ENCODE results near the gene CDC42SE2. TPM values are rescaled to one million over a fixed set of nuclear protein-coding genes. Genes with fewer than 3 reads are reported as not detected.

The CDC42SE2 gene
- total and polyA plus RNA-seq, 2 of the 4 experiments (the other 2 are of a cell fraction), result 12.5 to 19.4 TPM

DNA sequence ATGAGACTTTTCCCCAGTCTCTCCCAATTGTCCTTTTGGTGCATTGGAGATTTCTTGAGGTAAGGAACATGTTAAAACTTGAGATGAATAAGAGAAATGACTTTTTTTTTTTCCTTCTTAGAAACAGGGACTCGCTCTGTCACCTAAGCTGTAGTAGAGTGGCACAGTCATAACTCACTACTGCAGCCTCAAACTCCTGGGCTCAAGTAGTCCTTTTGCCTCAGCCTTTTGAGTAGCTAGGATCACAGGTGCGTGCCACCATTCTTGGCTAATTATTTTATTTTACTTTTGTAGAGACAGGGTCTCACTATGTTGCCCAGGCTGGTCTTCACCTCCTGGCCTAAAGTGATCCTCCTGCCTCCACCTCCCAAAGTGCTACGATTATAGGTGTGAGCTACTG is 25.9 kb downstream of the CDC42SE2 start:
- H4K91ac ChIP-seq (ENCODE audit: insufficient read depth, low read depth, low read length), result no peak overlapping the region
- H3K14ac ChIP-seq (replicated peaks; ENCODE audit: low read depth, low read length), result no peak overlapping the region
- no peak overlapping the region for H2BK15ac ChIP-seq (ENCODE audit: low read depth, low read length)
- WGBS, 2 experiments (ENCODE audit: extremely low coverage in 2 of 2, insufficient read length in 1 of 2), result no CpG with 5 or more reads among the region's 3 CpGs
- no peak overlapping the region for H4K5ac ChIP-seq (ENCODE audit: low read depth, low read length)
- peaks cover 26 to 60% of the 10 kb centered on the region in 2 experiments for H3K79me1 ChIP-seq (ENCODE audit: low read depth in 1 of 2, low read length in 2 of 2)
- intact Hi-C loops (cut with micrococcal nuclease), result no loop called here
- no peaks in the 10 kb centered on the region for H3K9me3 ChIP-seq (ENCODE audit: control insufficient read depth, insufficient read depth, low read length)
- no TSS peak for BruUV-seq (replicated peaks)
- H3K27me3 ChIP-seq (ENCODE audit: control insufficient read depth, insufficient read depth, low read length), result no peaks in the 10 kb centered on the region
- H3K56ac ChIP-seq (ENCODE audit: extremely low read depth, insufficient read depth, low read length), result no peak overlapping the region
- no peak overlapping the region for H2AK5ac ChIP-seq (ENCODE audit: low read depth, low read length)
- no peak overlapping the region for H3K4me3 ChIP-seq (ENCODE audit: insufficient read depth, low read depth, low read length)
- peaks cover 4% of the 10 kb centered on the region for H4K20me1 ChIP-seq (ENCODE audit: insufficient read depth, low read length)
- 0 out of 2 replicates have a peak, but pooled peaks cover 3% of the 10 kb centered on the region for H3K9me1 ChIP-seq (ENCODE audit: insufficient read depth, low read length)
- ATAC-seq (ENCODE audit: low read depth), result no peak
- no peak overlapping the region for H2BK120ac ChIP-seq (ENCODE audit: low read depth, low read length)
- no peak overlapping the region for H2AFZ ChIP-seq (replicated peaks; ENCODE audit: low read length, poor library complexity)
- no peak overlapping the region for H3K23ac ChIP-seq (ENCODE audit: low read depth, low read length)
- DNase-seq, result no peak
- H3K18ac ChIP-seq (ENCODE audit: low read depth, low read length), result no peak overlapping the region
- H4K8ac ChIP-seq (ENCODE audit: low read depth in 2 of 2, low read length in 2 of 2), result no peak overlapping the region
- ChIA-PET CTCF (interaction anchor here (0.6 kb wide), 1 partner anchor 68 kb away, joined by 3 read pairs; no protein-coding TSS in a partner anchor), POLR2A (ENCODE audit: unreplicated experiment) (no interaction called here)
- no peak for TF ChIP-seq CHD1 (IDR thresholded peaks at IDR 0.05; ENCODE audit: low read depth, low read length)
- TF ChIP-seq RAD21 (IDR thresholded peaks at IDR 0.05; ENCODE audit: low read length), result no peak
- TF ChIP-seq FOS (IDR thresholded peaks at IDR 0.05; ENCODE audit: low read depth, low read length), result no peak
- TF ChIP-seq MAFK (IDR thresholded peaks at IDR 0.05; ENCODE audit: low read depth, low read length), result no peak
- TF ChIP-seq MAZ (IDR thresholded peaks at IDR 0.05; ENCODE audit: borderline replicate concordance, low read depth, low read length), result no peak
- TF ChIP-seq MXI1 (IDR thresholded peaks at IDR 0.05; ENCODE audit: borderline replicate concordance, low read depth, low read length), result no peak
- no peak for TF ChIP-seq BHLHE40 (IDR thresholded peaks at IDR 0.05; ENCODE audit: low read depth, low read length)
- TF ChIP-seq SMC3 (IDR thresholded peaks at IDR 0.05; ENCODE audit: low read depth, low read length), result no peak
- TF ChIP-seq POLR2A (IDR thresholded peaks at IDR 0.05; ENCODE audit: low read depth, low read length), result no peak
- in situ Hi-C loops (cut with MboI; ENCODE audit: low sequenced_read_pairs), result no loop called here
- H3K9ac ChIP-seq (ENCODE audit: low read depth, low read length), result no peak overlapping the region
- no peak overlapping the region for H3K27ac ChIP-seq (ENCODE audit: insufficient read depth, low read length)
- dilution Hi-C loops (cut with HindIII; ENCODE audit: low sequenced_read_pairs, unreplicated experiment), result no loop called here
- no peak overlapping the region for H3K4me2 ChIP-seq (ENCODE audit: low read depth, low read length)
- H2AK9ac ChIP-seq (replicated peaks; ENCODE audit: low read depth, low read length, poor library complexity), result no peak overlapping the region
- H3K4me1 ChIP-seq (ENCODE audit: control insufficient read depth, insufficient read depth, low read length), result no peaks in the 10 kb centered on the region
- H2BK5ac ChIP-seq (ENCODE audit: low read depth, low read length, poor library complexity, severe bottlenecking), result no peak overlapping the region
- H3K36me3 ChIP-seq (ENCODE audit: control insufficient read depth, insufficient read depth, low read length), result peaks cover 2% of the 10 kb centered on the region; the same call in 1 of the 2 replicates
- no peak overlapping the region for H2BK20ac ChIP-seq (ENCODE audit: low read depth, low read length)
- no peak overlapping the region for H3K4ac ChIP-seq (ENCODE audit: low read depth, low read length)
